ENCODE data around the gene PUS1. TPM values are rescaled to one million over a fixed set of nuclear protein-coding genes. Genes with fewer than 3 reads are reported as not detected.

The PUS1 gene
- total RNA-seq, 1 experiment from 2014 or later = 9.5 TPM

DNA sequence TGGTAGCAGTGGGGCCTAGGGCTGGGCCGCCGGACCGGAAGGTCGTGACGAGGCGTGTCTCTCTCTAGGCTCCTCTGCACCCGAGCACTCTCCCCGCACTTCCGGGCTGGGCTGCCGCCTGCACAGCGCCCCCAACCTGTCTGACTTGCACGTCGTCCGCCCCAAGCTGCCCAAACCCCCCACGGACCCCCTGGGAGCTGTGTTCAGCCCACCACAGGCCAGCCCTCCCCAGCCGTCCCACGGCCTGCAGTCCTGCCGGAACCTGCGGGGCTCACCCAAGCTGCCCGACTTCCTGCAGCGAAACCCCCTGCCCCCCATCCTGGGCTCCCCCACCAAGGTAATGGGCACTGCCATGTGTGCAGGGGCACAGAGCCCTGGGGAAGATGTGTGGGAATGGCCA is 13.3 kb upstream of the PUS1 start:
- no peak for DNase-seq (ENCODE audit: low read depth)

DNA sequence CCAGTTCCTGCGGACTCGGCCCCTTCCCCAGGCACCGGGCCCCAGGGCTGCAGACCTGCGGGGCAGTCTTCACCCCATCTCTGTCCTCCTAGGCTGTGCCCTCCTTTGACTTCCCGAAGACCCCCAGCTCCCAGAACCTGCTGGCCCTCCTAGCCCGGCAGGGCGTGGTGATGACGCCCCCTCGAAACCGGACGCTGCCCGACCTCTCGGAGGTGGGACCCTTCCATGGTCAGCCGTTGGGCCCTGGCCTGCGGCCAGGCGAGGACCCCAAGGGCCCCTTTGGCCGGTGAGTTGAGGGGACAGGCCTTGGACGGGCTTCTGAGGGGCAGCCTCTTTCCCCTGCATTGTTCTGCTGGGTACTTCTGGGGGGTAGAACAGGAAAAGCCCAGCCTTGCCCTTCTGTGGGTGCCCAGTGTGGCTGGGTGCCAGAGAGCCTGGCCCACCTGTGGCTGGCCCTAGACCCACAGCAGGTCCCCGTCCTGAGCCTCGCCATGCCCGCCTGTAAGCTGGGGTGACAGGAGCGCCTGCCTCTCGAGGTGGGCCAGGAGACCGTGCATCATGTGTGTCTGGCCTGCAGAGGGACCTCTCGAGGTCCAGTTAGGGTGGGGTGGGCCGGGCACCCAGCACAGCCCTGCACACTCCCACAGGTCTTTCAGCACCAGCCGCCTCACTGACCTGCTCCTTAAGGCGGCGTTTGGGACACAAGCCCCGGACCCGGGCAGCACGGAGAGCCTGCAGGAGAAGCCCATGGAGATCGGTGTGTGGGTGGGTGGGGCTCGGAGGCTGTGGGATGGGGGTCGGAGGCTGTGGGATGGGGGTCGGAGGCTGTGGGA is 12.6 kb upstream of the PUS1 start:
- no peak for DNase-seq (ENCODE audit: low read depth)

DNA sequence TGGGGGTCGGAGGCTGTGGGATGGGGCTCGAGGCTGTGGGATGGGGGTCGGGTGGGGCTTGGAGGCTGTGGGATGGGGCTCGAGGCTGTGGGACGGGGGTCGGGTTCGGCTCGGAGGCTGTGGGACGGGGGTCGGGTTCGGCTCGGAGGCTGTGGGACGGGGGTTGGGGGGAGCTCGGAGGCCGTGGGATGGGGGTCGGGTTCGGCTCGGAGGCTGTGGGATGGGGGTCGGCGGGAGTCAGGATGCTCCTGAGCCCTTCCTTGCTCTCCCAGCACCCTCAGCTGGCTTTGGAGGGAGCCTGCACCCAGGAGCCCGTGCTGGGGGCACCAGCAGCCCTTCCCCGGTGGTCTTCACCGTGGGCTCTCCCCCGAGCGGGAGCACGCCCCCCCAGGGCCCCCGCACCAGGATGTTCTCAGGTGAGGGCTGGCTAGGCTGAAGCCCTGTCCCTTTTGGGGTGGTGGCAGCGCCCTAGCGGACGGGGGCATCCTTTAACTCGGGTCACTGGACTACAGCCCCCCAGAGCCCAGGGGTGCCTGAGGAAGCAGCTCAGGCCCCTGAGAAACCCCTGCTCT is 11.9 kb upstream of the PUS1 start:
- no peak for DNase-seq (ENCODE audit: low read depth)

DNA sequence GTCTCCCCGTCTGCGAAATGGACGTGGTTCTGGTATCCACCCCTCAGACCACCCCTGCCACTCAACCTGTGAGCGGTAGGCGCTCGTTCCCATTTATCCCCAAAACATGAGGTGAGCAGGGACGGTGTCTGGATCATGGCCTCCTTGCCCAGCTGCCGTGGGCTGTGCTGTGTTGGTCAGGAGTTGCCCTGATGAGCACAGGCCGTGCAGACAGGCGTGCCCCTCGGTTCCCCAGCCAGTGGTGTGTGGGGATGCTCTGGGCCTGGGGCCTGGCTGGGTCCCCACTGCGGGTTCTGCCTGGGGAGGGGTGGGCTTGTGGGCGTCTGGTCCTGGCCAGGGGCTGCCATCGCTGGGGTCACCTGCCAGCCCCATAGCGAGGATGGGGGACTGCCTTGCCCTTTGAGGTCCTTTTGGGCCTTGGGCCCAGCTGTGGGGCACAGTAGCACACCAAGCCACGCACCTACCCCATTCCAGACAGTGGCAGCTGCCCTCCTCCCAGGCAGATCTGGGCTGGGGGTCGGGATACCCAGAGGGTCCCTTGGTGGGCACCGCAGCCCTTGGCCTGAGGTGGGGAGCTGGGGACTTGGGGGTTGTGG is 11.3 kb upstream of the PUS1 start:
- DNase-seq (ENCODE audit: low read depth) = no peak

DNA sequence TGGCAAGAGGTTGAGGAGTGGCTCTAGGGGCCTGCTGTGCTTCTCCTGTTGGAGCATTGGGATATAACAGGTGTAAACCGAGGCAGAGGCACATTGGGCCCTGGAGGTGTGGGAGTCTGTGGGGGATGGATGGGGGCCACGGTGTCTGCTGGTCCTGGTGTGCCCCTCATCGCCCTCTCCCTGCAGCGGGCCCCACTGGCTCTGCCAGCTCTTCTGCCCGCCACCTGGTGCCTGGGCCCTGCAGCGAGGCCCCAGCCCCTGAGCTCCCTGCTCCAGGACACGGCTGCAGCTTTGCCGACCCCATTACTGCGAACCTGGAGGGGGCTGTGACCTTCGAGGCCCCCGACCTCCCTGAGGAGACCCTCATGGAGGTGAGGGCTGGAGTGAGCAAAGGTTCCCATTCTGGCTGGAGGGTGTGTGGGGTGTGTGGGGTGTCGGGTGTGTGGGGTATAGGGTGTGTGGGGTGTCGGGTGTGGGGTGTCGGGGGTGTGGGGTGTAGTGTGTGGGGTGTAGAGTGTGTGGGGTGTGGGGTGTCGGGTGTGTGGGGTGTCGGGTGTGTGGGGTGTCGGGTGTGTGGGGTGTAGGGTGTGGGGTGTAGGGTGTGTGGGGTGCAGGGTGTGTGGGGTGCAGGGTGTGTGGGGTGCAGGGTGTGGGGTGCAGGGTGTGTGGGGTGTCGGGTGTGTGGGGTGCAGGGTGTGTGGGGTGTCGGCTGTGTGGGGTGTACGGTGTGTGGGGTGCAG is 10.6 kb upstream of the PUS1 start:
- no peak for DNase-seq (ENCODE audit: low read depth)

DNA sequence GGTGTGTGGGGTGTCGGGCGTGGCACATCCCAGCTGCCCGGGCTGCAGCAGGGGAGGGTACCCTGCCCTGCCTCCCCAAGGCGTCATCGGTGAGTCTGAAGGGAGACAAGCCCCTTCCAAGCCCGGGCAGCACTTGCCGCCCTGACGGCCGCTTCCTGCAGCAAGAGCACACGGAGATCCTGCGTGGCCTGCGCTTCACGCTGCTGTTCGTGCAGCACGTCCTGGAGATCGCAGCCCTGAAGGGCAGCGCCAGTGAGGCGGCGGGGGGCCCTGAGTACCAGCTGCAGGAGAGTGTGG is 10.1 kb upstream of the PUS1 start:
- no peak for DNase-seq (ENCODE audit: low read depth)

DNA sequence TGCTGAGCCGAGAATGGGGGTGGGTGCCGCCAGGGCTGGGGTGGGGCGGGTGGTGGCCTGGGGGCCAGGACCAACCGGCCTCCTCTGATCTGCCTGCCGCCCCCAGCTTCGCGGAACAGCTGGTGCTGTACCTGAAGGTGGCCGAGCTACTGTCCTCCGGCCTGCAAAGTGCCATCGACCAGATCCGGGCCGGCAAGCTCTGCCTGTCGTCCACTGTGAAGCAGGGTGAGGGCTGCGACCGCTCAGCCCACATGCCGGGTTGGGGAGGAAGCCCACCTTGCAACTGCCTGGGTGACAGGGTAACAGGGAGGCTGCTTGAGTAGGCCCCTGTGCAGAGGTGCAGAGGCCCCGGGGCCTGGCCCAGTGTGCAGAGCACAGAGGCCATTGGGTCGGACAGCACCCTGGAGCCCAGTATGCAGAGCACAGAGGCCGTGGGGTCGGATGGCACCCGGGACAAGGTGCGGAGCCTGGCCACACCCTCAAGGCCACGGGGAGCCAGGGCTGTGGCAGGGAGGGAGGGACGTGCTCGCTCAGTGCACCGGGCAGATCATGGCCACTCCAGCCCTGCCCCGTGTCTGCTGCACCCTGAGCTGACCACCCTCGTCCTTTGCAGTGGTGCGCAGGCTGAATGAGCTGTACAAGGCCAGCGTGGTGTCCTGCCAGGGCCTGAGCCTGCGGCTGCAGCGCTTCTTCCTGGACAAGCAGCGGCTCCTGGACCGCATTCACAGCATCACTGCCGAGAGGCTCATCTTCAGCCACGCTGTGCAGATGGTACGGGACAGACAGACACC is 9.5 kb upstream of the PUS1 start:
- no peak for DNase-seq (ENCODE audit: low read depth)

DNA sequence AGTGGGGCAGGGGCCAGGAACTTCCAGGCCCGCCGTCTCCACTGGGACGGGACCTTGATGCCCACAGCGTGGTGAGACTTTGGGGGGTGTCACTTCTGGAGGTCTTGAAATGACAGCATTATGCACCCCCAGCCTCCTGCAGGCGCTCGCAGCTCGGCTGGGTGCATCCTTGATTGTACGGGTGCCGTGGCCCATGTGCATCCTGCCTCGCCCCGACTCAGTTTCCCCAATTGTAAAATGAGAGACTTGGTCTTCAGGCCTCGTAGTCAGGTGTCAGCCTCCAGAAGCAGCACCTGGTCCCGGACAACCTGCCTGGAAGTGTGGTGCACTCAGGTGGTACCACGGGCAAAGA is 8.9 kb upstream of the PUS1 start:
- DNase-seq (ENCODE audit: low read depth) = no peak

DNA sequence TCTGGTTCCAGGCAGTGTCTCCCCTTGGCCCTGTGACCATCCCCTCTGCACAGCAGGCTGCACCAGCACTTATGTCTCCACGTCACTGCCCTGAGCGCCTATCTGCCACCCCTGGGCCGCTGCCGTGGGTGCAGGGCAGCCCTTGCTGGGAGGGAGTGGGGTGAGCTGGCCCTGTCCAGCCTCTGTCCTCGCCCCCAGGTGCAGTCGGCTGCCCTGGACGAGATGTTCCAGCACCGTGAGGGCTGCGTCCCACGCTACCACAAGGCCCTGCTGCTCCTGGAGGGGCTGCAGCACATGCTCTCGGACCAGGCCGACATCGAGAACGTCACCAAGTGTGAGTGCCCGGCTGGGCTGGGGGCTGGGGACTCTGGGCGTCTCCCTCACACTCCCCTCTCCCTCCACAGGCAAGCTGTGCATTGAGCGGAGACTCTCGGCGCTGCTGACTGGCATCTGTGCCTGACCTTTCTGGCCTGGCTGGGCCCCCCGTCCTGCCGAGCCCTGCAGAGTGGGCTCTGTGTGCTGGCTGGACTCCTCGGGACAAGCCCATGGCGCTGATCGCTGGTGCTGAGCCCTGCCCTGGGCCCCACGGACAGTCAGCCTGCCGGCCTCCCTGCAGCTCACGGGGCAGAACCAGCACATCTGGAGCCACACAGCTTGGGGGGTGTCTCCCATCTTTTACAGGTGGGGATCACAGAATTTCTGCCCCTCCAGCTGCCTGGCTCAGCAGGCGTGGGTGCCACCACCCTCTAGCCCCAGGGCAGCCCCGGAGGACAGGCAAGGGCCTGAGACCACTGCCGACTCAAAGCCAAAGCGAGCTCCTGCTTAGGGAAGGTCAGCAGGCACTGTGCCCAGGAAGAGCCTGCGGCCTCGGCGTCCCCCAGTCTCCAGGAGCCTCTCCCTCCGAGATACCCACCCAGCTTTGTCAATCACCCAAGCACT is 7.9 kb upstream of the PUS1 start:
- DNase-seq (ENCODE audit: low read depth) = no peak

DNA sequence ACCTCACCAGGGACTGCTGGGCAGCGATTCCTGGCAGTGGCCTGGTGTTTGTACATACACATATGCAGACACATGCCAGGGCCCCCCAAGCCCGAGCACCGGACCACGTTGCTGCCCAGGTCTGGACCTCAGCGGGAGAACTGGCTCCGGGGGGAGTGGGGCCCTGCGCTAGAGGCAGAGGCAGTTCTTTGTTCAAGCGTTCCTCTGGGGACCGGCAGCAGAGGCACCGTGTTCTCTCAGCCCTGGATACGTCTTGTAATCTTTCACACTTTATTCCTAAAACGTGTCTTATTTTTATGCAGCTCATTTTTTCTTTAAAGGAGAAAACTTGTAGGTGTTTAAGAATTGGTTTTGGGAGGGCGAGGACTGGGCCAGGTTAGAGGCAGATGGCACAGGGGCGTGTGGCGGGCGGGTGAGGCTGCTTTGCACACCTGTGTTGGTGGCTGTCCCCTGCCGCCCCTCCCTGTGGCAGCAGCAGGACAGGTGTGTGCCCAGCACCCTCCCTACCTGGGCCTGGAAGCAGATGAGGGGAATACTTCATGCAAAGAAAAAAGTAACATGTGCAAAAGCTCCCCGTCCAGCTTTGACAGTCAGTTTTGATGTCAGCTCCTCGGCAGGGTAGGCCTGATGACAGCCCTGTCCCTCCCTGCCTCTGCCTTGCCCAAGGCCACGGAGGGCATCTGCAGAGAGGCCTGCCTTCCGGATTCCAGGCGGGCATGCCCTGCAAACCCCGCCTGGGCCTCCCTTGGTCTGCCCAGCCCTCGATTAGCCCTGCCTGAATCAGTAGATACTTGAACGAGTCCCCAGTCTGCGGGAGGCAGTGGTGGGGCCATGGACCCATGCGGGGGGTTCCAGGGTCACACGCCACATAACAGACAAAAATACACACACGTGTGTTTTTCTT is 7.0 kb upstream of the PUS1 start:
- DNase-seq (ENCODE audit: low read depth) = no peak

DNA sequence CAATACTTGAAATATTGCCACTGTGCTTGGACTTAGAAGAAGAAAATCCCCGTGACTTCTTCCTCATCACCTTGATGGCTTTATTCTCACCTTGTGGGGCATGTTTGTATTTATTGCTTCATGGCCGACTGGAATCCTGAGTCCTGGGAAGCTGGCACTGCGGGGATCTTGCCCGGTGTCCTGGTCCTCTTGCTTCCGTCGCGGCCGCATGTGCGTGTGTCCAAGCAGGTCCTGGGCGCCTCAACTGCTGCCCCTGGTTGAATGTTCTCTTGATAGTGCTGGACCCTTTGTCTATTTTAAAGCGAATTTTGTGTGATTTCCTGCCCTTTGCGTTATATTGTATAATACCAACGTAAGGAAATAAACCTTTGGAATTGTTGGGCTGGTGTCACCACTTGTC is 6.3 kb upstream of the PUS1 start:
- DNase-seq (ENCODE audit: low read depth) = no peak

DNA sequence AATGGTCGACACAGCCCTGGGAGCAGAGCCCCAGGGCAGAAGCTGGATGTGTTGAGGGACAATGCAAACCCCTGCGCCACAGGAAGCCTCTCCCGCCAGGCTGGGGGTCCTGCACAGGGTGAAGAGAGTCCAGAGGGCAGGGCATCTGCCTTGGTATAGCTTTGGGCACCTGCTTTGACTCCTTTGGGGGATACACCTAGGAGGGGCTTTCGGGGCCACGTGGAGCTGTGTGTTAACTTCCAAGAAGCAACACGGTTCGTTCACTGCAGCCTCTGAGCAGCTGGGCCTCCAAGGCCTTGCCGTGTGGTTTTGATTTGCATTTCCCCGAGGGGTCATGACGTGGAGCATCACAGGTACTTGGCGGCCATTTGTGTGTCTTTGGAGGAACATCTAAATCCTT is 5.8 kb upstream of the PUS1 start:
- no peak for DNase-seq (ENCODE audit: low read depth)

DNA sequence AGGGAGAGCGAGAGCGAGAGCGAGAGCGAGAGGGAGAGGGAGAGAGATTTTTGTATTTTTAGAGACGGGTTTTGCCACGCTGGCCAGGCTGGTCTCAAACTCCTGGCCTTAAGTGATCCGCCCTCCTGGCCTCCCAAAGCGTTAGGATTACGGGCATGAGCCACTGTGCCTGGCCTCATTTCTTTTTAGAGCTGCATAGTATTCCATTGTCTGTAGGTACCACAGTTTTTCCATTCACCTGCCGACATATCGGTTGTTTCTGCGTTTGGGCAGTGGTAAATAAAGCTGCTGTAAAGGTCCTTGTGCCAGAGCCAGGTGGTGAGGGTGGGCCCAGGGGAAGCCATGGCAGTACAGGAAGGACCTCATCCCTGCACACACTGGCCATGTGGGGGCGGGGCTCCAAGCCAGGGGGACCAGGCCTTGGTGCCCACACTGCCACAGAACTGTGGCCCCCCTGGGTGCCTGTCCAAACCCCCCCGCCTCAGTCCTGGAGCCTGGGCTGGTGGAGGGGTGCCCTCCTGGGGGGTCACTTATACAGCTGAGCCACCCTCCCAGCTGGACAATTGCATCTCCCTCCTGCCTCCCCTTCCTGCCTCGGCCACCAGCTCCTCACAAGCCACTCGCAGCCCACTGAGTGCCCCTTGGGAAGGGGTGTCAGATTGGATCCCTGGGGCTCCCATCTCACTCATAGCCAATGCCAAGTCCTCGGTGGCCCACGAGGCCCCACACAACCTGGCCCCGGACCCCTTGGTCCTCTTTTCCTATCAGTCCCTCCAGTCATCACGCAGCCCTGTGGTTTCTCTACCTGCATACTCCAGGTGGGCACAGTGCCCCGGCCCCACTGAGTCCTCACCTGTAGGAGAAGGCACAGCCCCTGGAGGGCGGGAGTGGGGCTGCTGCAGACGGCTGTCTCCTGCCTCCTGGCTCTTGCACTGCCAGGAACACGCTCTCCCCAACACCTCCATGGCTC is 1.7 kb upstream of the PUS1 start:
- no peak for DNase-seq (ENCODE audit: low read depth)

DNA sequence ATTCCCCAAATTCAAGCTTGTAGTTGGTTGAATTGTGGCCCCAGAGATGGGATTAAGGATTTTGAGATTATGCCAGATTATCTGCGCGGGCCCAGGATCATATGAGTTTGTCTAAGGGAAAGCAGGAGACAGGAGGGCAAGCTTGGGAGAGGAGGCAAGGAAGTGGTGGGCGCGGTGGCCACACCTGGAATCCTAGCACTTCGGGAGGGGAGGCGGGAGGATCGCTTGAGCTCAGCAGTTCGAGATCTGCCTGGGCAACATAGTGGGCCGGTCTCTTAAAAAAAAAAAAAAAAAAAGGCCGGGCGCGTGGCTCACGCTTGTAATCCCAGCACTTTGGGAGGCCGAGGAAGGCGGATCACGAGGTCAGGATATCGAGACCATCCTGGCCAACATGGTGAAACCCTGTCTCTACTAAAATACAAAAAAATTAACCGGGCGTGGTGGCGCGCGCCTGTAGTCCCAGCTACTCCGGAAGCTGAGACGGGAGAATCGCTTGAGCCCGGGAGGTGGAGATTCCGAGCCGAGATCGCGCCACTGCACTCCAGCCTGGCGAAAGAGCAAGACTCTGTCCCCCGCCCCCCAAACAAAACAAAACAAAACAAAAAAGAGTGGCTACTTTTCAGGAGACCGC is 881 bp upstream of the PUS1 start:
- DNase-seq (ENCODE audit: low read depth) = no peak

DNA sequence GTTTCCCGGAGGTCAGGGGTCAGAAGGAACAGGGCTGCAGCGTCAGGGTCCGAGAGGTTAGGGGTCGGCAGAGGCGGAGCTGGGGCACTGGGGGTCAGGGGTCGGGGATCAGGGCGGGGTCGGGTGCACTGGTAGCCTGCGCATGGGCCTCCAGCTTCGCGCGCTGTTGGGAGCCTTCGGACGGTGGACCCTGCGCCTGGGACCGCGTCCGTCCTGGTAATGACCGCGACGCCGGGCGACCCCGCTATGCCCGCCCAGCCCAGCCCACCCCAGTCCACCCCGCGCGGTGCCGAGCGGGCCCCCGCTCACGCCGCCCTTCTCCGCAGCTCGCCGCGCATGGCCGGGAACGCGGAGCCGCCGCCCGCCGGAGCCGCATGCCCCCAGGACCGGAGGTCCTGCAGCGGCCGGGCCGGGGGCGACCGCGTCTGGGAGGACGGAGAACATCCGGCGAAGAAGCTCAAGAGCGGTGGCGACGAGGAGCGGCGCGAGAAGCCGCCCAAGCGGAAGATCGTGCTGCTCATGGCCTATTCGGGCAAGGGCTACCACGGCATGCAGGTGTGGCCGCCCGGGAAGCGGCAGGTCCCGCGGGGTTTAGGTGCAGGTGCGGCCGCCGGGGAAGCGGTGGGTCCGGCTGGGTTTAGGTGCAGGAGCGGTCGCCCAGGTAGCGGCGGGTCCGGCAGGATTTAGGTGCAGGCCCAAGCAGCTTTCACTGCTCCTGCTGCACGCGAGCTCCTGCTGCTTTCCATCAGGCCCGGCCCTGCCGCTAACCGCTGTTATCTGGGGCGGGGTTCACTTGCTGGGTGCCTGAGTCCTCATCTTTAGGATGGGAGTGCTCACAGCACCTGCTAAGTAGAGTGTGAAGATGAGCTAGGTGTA is 743 bp downstream of the PUS1 start:
- no peak for DNase-seq (ENCODE audit: low read depth)

DNA sequence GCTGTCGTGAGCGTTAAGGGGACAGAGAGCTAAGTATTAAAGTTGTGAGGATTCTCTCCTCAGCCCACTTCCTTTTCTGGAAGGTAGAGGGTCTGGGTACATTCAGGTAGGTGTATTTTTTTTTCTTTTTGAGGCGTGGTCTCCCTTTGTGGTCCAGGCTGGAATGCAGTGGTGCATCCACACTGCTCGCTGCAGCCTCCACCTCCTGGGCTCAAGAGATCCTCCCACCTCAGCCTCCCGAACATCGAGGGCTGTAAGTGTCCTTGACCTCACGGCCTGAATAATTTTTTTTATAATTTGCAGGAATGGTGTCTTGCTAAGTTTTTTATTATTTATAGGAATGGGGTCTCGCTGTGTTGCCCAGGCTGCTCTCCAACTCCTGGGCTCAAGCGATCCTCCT is 1.4 kb downstream of the PUS1 start:
- DNase-seq (ENCODE audit: low read depth) = no peak

DNA sequence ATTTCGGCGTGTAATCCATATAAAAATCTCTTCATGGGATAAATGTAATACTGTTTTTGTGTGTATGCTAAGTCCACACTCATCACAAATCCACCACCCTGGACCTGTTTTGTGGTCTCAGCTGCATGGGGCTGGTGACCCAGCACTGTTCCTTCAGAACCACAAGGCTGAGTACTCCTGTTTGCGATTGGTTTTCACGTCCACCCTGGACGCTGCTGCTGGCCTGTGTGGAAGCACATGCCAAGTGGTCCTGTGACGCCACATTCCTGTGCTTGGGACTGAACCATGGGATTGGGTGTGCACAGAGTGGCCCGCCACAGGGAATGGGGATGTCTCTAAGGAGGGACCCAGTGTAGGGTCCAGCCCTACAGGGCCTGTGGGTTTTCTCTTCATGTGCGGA is 4.3 kb downstream of the PUS1 start:
- DNase-seq (ENCODE audit: low read depth) = no peak
